Measurements from ENCODE around the gene RAB27A. TPM values are rescaled to one million over a fixed set of nuclear protein-coding genes. Genes with fewer than 3 reads are reported as not detected.

Gene RAB27A
- total RNA-seq, 1 experiment from 2014 or later = 6.3 TPM

DNA sequence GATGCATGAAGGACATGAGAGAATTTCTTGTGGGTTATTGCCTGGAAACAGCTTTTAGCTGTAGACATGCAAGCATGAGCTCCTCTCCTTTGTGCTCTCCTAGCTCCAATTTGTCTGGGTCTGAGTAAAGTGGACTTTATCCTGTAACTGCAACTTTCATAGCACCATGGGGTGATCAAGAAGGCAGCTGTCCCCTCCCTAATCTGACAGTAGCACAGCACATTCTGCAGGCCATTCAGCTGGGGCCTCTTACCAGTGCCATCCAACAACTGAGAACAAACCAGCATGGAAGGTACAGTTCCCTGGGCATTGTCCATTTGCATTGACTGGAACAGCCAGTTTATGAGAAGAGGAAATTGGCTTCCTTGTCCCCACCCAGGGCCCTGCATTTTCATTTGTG, 7.7 kb upstream of the RAB27A start:
- no peak for ATAC-seq
- Histone ChIP-seq H3K79me2 (ENCODE audit: low read length) (no peaks in the 10 kb centered on the region), H3K9me2 (replicated peaks; ENCODE audit: low read length) (no peaks in the 10 kb centered on the region), H3K4me3 (ENCODE audit: low read length) (no peak overlapping the region), H3K27ac (ENCODE audit: low read length) (no peak overlapping the region), H3K9me3 (ENCODE audit: low read length) (no peaks in the 10 kb centered on the region), H3K4me2 (ENCODE audit: low read length) (no peak overlapping the region), H3F3A (ENCODE audit: low read length, unreplicated experiment) (no peaks in the 10 kb centered on the region), H4K20me1 (ENCODE audit: low read length) (no peaks in the 10 kb centered on the region), H3K27me3 (ENCODE audit: low read length) (no peaks in the 10 kb centered on the region), H3K9ac (ENCODE audit: low read length) (no peak overlapping the region), H3K36me3 (ENCODE audit: low read depth, low read length) (no peaks in the 10 kb centered on the region), H3K4me1 (ENCODE audit: insufficient read depth, low read length) (no peaks in the 10 kb centered on the region), H2AFZ (ENCODE audit: low read length) (no peak overlapping the region)
- no peak for TF ChIP-seq EZH2phosphoT487 (IDR thresholded peaks at IDR 0.05; ENCODE audit: borderline replicate concordance, low read length)
- TF ChIP-seq EZH2 (IDR thresholded peaks at IDR 0.05; ENCODE audit: low read length, unreplicated experiment) = no peak
- TF ChIP-seq, protein P1, sequence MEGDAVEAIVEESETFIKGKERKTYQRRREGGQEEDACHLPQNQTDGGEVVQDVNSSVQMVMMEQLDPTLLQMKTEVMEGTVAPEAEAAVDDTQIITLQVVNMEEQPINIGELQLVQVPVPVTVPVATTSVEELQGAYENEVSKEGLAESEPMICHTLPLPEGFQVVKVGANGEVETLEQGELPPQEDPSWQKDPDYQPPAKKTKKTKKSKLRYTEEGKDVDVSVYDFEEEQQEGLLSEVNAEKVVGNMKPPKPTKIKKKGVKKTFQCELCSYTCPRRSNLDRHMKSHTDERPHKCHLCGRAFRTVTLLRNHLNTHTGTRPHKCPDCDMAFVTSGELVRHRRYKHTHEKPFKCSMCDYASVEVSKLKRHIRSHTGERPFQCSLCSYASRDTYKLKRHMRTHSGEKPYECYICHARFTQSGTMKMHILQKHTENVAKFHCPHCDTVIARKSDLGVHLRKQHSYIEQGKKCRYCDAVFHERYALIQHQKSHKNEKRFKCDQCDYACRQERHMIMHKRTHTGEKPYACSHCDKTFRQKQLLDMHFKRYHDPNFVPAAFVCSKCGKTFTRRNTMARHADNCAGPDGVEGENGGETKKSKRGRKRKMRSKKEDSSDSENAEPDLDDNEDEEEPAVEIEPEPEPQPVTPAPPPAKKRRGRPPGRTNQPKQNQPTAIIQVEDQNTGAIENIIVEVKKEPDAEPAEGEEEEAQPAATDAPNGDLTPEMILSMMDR (conservative IDR thresholded peaks at IDR 0.05; ENCODE audit: low read depth, low read length) = no peak
- ChIA-PET POLR2A (ENCODE audit: unreplicated experiment) (no interaction called here), CTCF (no interaction called here)
- BruUV-seq (replicated peaks) = no TSS peak
- intact Hi-C loops (cut with micrococcal nuclease) = no loop called here
- no peak for DNase-seq

DNA sequence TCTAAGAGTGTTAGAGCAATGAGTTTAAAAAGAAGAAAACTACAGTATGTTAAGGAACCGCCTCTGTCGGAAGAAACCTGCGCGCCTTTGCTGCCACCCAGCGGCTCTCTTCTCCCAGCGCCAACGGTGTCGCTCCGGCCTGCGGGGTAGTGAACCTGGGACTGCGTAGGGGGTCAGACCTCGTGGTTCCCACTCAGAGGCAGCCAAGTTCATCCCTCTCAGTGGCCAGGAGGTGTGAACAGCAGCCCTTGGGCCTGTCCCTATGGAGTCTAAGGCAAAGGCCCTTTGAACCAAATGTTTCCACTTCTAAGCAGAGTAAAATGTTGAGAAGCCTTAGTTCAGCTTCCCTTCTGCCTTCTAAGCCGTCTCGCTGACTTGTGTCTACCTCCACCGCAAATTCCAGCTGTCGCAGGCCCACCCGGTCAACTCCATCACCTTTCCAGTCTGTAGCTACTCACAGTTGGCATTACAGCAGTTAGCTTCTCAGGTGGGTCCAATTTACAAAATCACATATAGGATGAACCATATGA, 980 bp upstream of the RAB27A start:
- Histone ChIP-seq H3K4me1 (ENCODE audit: insufficient read depth, low read length) (peaks cover 10% of the 10 kb centered on the region; the same call in 1 of the 2 replicates), H3K27me3 (ENCODE audit: low read length) (no peaks in the 10 kb centered on the region), H3K9me3 (ENCODE audit: low read length) (no peaks in the 10 kb centered on the region), H3K4me3 (ENCODE audit: low read length) (peak overlapping the region; percentile 98), H4K20me1 (ENCODE audit: low read length) (no peaks in the 10 kb centered on the region), H3K4me2 (ENCODE audit: low read length) (peak overlapping the region; percentile 86), H3K36me3 (ENCODE audit: low read depth, low read length) (no peaks in the 10 kb centered on the region), H3K27ac (ENCODE audit: low read length) (peak overlapping the region; percentile 45), H3K79me2 (ENCODE audit: low read length) (no peaks in the 10 kb centered on the region; the same call in 1 of the 2 replicates), H3F3A (ENCODE audit: low read length, unreplicated experiment) (no peaks in the 10 kb centered on the region), H3K9ac (ENCODE audit: low read length) (peak overlapping the region; percentile 87), H2AFZ (ENCODE audit: low read length) (peak overlapping the region; percentile 99), H3K9me2 (replicated peaks; ENCODE audit: low read length) (no peaks in the 10 kb centered on the region)
- CTCF ChIA-PET = no interaction called here
- TF ChIP-seq EZH2phosphoT487 (IDR thresholded peaks at IDR 0.05; ENCODE audit: borderline replicate concordance, low read length) (no peak), EZH2 (IDR thresholded peaks at IDR 0.05; ENCODE audit: low read length, unreplicated experiment) (no peak)
- TF ChIP-seq, protein P1 (conservative IDR thresholded peaks at IDR 0.05; ENCODE audit: low read depth, low read length) = peak; percentile 88
- ATAC-seq (peak; percentile 87), DNase-seq (peak; percentile 73)
- POLR2A ChIA-PET (ENCODE audit: unreplicated experiment) = no interaction called here
- intact Hi-C loops (cut with micrococcal nuclease) = loop anchor here (1.0 to 5.0 kb wide), 4 partner anchors 42 to 144 kb away; partner anchors contain the start of gene RSL24D1
- no TSS peak for BruUV-seq (replicated peaks)

DNA sequence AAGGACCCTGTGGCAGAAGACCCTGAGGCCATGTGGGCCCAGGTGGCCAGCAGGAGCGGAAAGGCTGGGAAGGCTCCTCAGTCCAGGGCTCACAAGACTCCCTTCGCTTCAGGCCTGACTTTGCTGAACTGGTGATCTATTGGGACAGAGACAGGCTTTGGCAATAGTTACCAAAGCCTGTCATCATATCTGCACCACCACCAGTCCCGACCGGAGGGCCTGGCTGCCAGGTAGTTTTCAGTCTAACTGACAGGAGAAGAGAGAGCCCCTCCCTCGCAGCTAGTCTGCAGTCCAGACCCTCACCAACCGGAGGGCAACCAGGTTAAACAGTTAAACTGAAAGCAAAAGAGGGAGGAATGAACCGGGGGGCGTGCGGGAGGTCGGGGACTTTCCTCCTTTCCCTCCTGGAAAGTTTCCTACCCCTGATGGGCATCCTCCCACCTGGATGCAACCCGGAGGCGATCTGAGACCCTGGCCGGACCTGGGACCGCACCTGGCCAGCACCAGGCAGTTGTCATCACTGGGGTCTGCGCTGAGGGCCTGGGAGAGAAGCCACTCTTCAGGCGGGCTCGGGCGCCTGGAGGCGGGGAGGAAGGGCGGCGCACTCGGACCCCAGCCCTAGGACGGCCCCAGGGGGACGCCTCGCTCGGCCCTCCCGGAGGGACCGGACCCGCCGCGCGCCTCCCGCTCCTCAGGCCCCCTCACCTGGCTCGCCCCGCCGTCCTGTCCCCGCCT, 435 bp downstream of the RAB27A start:
- no peaks in the 10 kb centered on the region for H3K27me3 ChIP-seq (ENCODE audit: low read length)
- peak overlapping the region; percentile 98 for H3K4me3 ChIP-seq (ENCODE audit: low read length)
- intact Hi-C loops (cut with micrococcal nuclease) = no loop called here
- H3K9me3 ChIP-seq (ENCODE audit: low read length) = no peaks in the 10 kb centered on the region
- TF ChIP-seq, protein P1 (conservative IDR thresholded peaks at IDR 0.05; ENCODE audit: low read depth, low read length) = no peak
- TF ChIP-seq EZH2 (IDR thresholded peaks at IDR 0.05; ENCODE audit: low read length, unreplicated experiment) (no peak), EZH2phosphoT487 (IDR thresholded peaks at IDR 0.05; ENCODE audit: borderline replicate concordance, low read length) (no peak)
- no peaks in the 10 kb centered on the region; the same call in 1 of the 2 replicates for H3K79me2 ChIP-seq (ENCODE audit: low read length)
- peak overlapping the region; percentile 99 for H2AFZ ChIP-seq (ENCODE audit: low read length)
- no peak overlapping the region for H3K27ac ChIP-seq (ENCODE audit: low read length)
- H3K4me2 ChIP-seq (ENCODE audit: low read length) = peak overlapping the region; percentile 86
- DNase-seq = peak; percentile 40
- H3K4me1 ChIP-seq (ENCODE audit: insufficient read depth, low read length) = peaks cover 10% of the 10 kb centered on the region; the same call in 1 of the 2 replicates
- H3K9ac ChIP-seq (ENCODE audit: low read length) = peak overlapping the region; percentile 87
- H4K20me1 ChIP-seq (ENCODE audit: low read length) = no peaks in the 10 kb centered on the region
- peak; percentile 32 for ATAC-seq
- CTCF ChIA-PET = no interaction called here
- no peaks in the 10 kb centered on the region for H3F3A ChIP-seq (ENCODE audit: low read length, unreplicated experiment)
- no peaks in the 10 kb centered on the region for H3K9me2 ChIP-seq (replicated peaks; ENCODE audit: low read length)
- TSS peak; percentile 21 for BruUV-seq (replicated peaks)
- H3K36me3 ChIP-seq (ENCODE audit: low read depth, low read length) = no peaks in the 10 kb centered on the region
- POLR2A ChIA-PET (ENCODE audit: unreplicated experiment) = no interaction called here

All from PC-3 (cell line).